Gastrocnemius medialis (tissue), 4 donors: ENCODE measurements around the gene EXOC2.

Source experiments
- POLR2A ChIP-seq, 2 donors: fragments of 450-650 bp; IDR thresholded peaks; one replicate each; pipeline ENCODE4 v1.6.1; 2017; ENCODE audit warnings: antibody characterized with exemption in 2 of 2, mild to moderate bottlenecking in 2 of 2, moderate library complexity in 2 of 2
- TF ChIP-seq, protein P1 (sequence below), 5 experiments: fragments of 450-650 bp in 3 of 5; fragments of 200-600 bp in 2 of 5; sonication (generic) in 2 of 5; IDR thresholded peaks in 4 of 5; conservative IDR thresholded peaks in 1 of 5; 1 replicate in 4 of 5; 2 replicates in 1 of 5; pipeline ENCODE4 v1.5.1; 2016 to 2019; ENCODE audit warnings: antibody characterized with exemption in 5 of 5, mild to moderate bottlenecking in 3 of 5, moderate library complexity in 3 of 5

DNA sequence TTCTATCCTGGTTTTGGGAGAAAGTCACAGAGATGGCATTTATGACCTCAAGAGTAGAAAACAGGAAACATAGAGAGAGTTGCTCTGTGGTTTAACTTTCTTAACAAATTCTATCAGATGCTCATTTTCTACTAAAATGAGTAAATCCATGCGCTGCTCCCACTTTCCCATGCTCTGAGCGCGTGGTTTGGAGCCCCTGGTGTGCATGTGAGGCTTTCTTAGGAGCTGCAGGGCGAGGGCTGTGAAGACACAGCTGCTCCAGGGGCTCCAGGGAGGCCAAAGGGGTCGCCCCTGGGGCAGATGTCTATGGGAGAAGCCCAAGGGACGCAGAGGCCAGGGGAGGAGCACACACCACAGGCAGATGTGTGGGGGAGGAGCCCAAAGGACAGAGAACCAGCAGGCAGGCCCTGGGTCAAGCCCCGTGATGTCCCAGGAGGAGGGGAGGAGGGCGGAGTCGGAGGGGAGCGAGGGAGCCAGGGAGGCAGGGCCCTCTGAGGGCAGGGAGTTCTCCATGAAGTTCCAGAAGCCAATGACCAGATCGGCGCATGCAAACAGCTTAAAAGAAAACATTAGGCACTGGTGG lies 178.5 kb downstream of the EXOC2 start:
- TF ChIP-seq, protein P1, sequence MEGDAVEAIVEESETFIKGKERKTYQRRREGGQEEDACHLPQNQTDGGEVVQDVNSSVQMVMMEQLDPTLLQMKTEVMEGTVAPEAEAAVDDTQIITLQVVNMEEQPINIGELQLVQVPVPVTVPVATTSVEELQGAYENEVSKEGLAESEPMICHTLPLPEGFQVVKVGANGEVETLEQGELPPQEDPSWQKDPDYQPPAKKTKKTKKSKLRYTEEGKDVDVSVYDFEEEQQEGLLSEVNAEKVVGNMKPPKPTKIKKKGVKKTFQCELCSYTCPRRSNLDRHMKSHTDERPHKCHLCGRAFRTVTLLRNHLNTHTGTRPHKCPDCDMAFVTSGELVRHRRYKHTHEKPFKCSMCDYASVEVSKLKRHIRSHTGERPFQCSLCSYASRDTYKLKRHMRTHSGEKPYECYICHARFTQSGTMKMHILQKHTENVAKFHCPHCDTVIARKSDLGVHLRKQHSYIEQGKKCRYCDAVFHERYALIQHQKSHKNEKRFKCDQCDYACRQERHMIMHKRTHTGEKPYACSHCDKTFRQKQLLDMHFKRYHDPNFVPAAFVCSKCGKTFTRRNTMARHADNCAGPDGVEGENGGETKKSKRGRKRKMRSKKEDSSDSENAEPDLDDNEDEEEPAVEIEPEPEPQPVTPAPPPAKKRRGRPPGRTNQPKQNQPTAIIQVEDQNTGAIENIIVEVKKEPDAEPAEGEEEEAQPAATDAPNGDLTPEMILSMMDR (IDR thresholded peaks at IDR 0.05 in 4 of 5, conservative IDR thresholded peaks at IDR 0.05 in 1 of 5) = no peak
- no peak for TF ChIP-seq POLR2A (IDR thresholded peaks at IDR 0.05)
